GM12891 (cell line): ENCODE results near the gene ACKR4.

Source experiments
- POLR2A ChIP-seq: IDR thresholded peaks from 2 replicates; pipeline ENCODE4 v1.6.1; 2011; ENCODE audit warnings: low read depth, low read length, control low read depth
- POLR2AphosphoS5 ChIP-seq: IDR thresholded peaks from 2 replicates; pipeline ENCODE4 v1.6.1; 2011; ENCODE audit warnings: low read depth, low read length, control low read depth

DNA sequence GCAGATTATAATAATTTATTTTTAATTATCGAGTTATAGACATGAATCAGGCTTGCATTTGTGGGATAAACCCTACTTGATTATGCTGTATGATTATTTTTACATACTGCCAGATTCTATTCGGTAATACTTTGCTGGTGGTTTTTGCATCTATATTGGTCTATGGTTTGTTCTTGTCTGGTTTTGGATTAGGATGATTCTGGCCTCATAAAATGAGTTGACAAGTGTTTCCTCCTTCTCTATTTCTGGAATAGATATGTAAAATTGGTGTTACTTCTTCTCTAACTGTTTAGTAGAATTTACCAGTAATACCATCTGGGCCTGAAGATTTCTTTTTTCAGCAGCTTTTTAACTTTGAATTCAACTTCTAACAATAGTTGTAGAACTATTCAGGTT lies 33.0 kb upstream of the ACKR4 start:
- TF ChIP-seq POLR2A (no peak), POLR2AphosphoS5 (no peak)
